T-helper 2 cell treated with Interferon-gamma antibody and Interleukin-4, amounts not matched to agents 100 ng/mL and 5 ng/mL, for 36 hours (primary cell): ENCODE results near the gene PPP1R8. TPM values are rescaled to one million over a fixed set of nuclear protein-coding genes. Genes with fewer than 3 reads are reported as not detected.

Source experiments
- intact Hi-C: fragments of 100-400 bp; cut with micrococcal nuclease; formaldehyde crosslinking; loops from one replicate; pipeline ENCODE4 v1.15.1; 2023
- total RNA-seq: library from RNA; stranded (reverse); gene quantifications from 2 replicates; pipeline ENCODE4 v1.2.3, GENCODE V29; 2022

Gene PPP1R8
- total RNA-seq, 1 donor from 2014 or later = 62.1 TPM

GRCh38 chr1:27887215-27888021 is 56.8 kb downstream of the PPP1R8 start:
- intact Hi-C loops = loop anchor here (2.0 kb wide), 1 partner anchor 15 kb away; the partner anchor contains the start of gene THEMIS2

- intact Hi-C loops = no loop called here
These were observed 58.9 kb downstream of the PPP1R8 start for GRCh38 chr1:27889506-27889905.

- intact Hi-C loops = no loop called here
These were observed 60.8 kb downstream of the PPP1R8 start for GRCh38 chr1:27891196-27891889.

GRCh38 chr1:27894521-27894920 is 63.9 kb downstream of the PPP1R8 start:
- intact Hi-C loops = no loop called here

Other genes starting within 250 kb of the PPP1R8 start
- 21.4 and 21.7 TPM in 2 replicates for gene AHDC1, start 226.6 kb upstream of the PPP1R8 start, total RNA-seq
- gene FGR, start 195.6 kb upstream of the PPP1R8 start, total RNA-seq = 0.14 and 0.23 TPM in 2 replicates
- 91.8 and 99.1 TPM in 2 replicates for gene IFI6, start 158.6 kb upstream of the PPP1R8 start, total RNA-seq
- 15.3 and 15.4 TPM in 2 replicates for gene FAM76A, start 104.8 kb upstream of the PPP1R8 start, total RNA-seq
- 24.5 TPM in 2 replicates for gene STX12, start 57.6 kb upstream of the PPP1R8 start, total RNA-seq
- 56.4 and 61.6 TPM in 2 replicates for gene THEMIS2, start 41.8 kb downstream of the PPP1R8 start, total RNA-seq
- 76.4 and 78.9 TPM in 2 replicates for gene RPA2, start 83.8 kb downstream of the PPP1R8 start, total RNA-seq
- gene SMPDL3B, start 104.2 kb downstream of the PPP1R8 start, total RNA-seq = 0.41 and 0.64 TPM in 2 replicates
- gene XKR8, start 129.2 kb downstream of the PPP1R8 start, total RNA-seq = 6.6 and 6.8 TPM in 2 replicates